Measurements from ENCODE around the gene SLC22A3.
A peak's percentile ranks its signal among the peaks of the same experiment; 100 is the strongest.

Gene SLC22A3

DNA sequence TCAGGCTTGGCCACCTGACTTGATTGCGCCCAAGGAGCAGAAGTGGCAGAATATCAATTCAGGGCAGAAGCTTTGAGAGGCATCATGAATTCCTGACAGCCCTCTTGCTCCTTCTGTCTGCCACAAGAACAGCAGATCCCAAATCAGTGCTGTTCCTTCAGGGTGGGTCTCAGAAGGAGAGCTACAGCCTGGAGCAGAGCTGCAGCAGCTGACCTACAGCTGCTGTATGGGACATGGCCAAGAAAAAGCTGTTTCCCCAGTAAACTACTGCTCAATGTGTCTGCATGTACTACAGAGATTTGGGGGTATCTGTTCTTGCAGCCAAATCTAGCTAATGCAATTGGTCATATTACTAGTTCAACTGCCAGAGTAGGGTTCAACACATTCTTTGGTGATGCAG is 69.0 kb downstream of the SLC22A3 start:
- DNase-seq (ENCODE audit: low spot score), result no peak
- Histone ChIP-seq H3K4me3 (ENCODE audit: severe bottlenecking) (no peak overlapping the region), H3K27me3 (ENCODE audit: insufficient read depth, poor library complexity, severe bottlenecking) (no peaks in the 10 kb centered on the region), H3K27ac (ENCODE audit: poor library complexity, severe bottlenecking) (no peak overlapping the region), H3K4me1 (ENCODE audit: insufficient read depth, poor library complexity, severe bottlenecking) (peaks cover 13% of the 10 kb centered on the region), H3K36me3 (ENCODE audit: low read depth) (no peaks in the 10 kb centered on the region), H3K9me3 (ENCODE audit: severe bottlenecking) (no peaks in the 10 kb centered on the region)
- no peak for ATAC-seq (ENCODE audit: low read depth)
- TF ChIP-seq, protein P1, sequence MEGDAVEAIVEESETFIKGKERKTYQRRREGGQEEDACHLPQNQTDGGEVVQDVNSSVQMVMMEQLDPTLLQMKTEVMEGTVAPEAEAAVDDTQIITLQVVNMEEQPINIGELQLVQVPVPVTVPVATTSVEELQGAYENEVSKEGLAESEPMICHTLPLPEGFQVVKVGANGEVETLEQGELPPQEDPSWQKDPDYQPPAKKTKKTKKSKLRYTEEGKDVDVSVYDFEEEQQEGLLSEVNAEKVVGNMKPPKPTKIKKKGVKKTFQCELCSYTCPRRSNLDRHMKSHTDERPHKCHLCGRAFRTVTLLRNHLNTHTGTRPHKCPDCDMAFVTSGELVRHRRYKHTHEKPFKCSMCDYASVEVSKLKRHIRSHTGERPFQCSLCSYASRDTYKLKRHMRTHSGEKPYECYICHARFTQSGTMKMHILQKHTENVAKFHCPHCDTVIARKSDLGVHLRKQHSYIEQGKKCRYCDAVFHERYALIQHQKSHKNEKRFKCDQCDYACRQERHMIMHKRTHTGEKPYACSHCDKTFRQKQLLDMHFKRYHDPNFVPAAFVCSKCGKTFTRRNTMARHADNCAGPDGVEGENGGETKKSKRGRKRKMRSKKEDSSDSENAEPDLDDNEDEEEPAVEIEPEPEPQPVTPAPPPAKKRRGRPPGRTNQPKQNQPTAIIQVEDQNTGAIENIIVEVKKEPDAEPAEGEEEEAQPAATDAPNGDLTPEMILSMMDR (IDR thresholded peaks at IDR 0.05; ENCODE audit: poor library complexity, severe bottlenecking), result no peak

DNA sequence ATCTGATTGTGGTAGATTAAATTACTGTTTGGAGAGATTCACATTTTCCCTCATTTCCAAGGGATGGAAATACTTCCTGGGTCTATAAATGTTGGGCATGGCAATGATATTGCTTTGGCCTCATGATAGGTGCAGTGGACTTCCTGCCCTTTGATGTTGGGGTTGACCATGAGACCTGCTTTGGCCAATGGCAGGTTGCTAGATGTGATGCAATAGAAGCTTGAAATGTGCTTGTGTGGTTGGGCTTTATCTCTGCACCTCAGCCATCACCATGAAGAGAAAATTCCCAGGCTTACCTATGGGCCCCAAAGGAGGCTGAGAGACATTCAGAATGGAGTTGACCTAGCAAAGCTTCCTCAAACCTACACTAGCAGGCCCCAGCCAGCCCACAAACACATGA is 69.4 kb downstream of the SLC22A3 start:
- DNase-seq (ENCODE audit: low spot score), result no peak
- H3K4me1 ChIP-seq (ENCODE audit: insufficient read depth, poor library complexity, severe bottlenecking), result peaks cover 13% of the 10 kb centered on the region
- no peak overlapping the region for H3K27ac ChIP-seq (ENCODE audit: poor library complexity, severe bottlenecking)
- H3K27me3 ChIP-seq (ENCODE audit: insufficient read depth, poor library complexity, severe bottlenecking), result no peaks in the 10 kb centered on the region
- TF ChIP-seq, protein P1 (IDR thresholded peaks at IDR 0.05; ENCODE audit: poor library complexity, severe bottlenecking), result no peak
- H3K36me3 ChIP-seq (ENCODE audit: low read depth), result no peaks in the 10 kb centered on the region
- no peak overlapping the region for H3K4me3 ChIP-seq (ENCODE audit: severe bottlenecking)
- no peaks in the 10 kb centered on the region for H3K9me3 ChIP-seq (ENCODE audit: severe bottlenecking)
- no peak for ATAC-seq (ENCODE audit: low read depth)

DNA sequence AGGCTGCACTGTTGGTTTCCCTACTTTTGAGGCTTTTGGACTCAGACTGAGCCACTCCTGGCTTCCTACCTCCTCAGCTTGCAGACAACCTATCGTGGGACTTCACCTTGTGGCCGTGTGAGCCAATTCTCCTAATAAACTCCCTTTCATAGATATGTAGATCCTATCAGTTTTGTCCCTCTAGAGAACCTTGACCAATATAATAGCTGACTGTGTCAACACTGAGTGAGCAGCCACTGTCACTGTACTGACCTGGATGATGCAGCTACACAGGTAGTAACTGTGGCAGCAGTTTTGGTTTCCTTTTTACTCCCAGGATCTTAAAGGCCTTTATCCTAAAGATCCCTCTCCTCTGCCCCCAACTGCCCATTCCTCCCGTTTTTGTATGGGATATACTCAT is 70.2 kb downstream of the SLC22A3 start:
- no peaks in the 10 kb centered on the region for H3K36me3 ChIP-seq (ENCODE audit: low read depth)
- no peaks in the 10 kb centered on the region for H3K9me3 ChIP-seq (ENCODE audit: severe bottlenecking)
- TF ChIP-seq, protein P1 (IDR thresholded peaks at IDR 0.05; ENCODE audit: poor library complexity, severe bottlenecking), result no peak
- no peak for ATAC-seq (ENCODE audit: low read depth)
- no peaks in the 10 kb centered on the region for H3K27me3 ChIP-seq (ENCODE audit: insufficient read depth, poor library complexity, severe bottlenecking)
- no peak overlapping the region for H3K4me3 ChIP-seq (ENCODE audit: severe bottlenecking)
- H3K27ac ChIP-seq (ENCODE audit: poor library complexity, severe bottlenecking), result no peak overlapping the region
- no peak for DNase-seq (ENCODE audit: low spot score)
- peaks cover 13% of the 10 kb centered on the region for H3K4me1 ChIP-seq (ENCODE audit: insufficient read depth, poor library complexity, severe bottlenecking)

DNA sequence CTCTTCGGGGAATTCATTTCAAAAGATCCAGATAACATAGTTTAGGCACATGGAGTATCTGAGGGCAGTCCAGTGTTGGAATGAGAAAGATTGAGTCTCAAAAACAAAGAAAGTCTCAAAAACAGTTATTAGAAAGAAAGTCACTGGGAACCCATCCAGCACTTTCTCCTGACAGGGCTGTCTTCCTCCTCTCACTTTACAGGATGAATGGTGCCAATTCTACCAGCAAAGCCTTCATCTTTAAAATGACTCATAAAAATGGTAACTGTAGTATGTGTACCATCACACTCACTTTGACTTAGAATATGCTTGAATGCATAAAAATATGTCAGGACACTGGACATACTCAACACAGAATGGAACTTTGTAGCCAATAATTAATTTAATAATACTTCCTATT is 71.3 kb downstream of the SLC22A3 start:
- Histone ChIP-seq H3K4me3 (ENCODE audit: severe bottlenecking) (no peak overlapping the region), H3K36me3 (ENCODE audit: low read depth) (no peaks in the 10 kb centered on the region), H3K4me1 (ENCODE audit: insufficient read depth, poor library complexity, severe bottlenecking) (peaks cover 23% of the 10 kb centered on the region), H3K27ac (ENCODE audit: poor library complexity, severe bottlenecking) (peak overlapping the region; percentile 71), H3K27me3 (ENCODE audit: insufficient read depth, poor library complexity, severe bottlenecking) (no peaks in the 10 kb centered on the region), H3K9me3 (ENCODE audit: severe bottlenecking) (no peaks in the 10 kb centered on the region)
- ATAC-seq (ENCODE audit: low read depth), result no peak
- no peak for DNase-seq (ENCODE audit: low spot score)
- TF ChIP-seq, protein P1 (IDR thresholded peaks at IDR 0.05; ENCODE audit: poor library complexity, severe bottlenecking), result no peak

DNA sequence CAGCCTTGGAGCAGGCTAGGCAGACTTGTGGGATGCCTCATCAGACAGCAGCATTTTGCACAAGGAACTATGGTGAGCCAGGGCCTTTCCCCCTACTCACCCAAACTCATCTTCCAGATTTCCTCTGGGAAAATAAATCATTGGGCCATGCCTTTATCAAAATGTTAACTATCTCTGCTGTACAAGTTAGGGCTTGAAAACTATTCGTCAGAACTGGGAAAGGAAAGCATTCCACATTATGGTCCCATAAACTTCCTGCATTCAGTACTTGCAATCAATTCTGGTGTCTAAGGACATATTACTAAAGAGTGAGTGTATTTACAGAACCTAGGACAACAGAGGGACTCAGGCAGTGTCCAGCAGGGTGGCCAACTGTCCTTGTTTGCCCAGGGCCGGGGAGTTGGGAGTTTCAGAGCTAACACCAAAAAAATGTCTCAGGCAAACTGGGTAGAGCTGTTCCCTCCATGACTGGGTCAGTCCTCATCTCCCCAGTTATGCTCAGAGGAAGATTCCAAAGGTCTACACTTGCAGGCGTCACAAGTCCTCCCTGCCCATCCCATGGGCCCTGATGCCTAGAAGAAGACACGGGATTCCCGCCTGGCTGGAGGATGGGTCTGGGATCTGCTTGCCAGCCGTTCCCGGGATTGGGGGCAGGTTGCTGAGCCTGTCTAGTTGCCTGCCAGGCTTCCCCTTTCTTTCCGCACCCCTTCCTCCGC is 72.2 kb downstream of the SLC22A3 start:
- H3K27ac ChIP-seq (ENCODE audit: poor library complexity, severe bottlenecking), result peak overlapping the region; percentile 71
- no peak overlapping the region for H3K4me3 ChIP-seq (ENCODE audit: severe bottlenecking)
- TF ChIP-seq, protein P1 (IDR thresholded peaks at IDR 0.05; ENCODE audit: poor library complexity, severe bottlenecking), result no peak
- H3K9me3 ChIP-seq (ENCODE audit: severe bottlenecking), result no peaks in the 10 kb centered on the region
- peaks cover 28% of the 10 kb centered on the region for H3K4me1 ChIP-seq (ENCODE audit: insufficient read depth, poor library complexity, severe bottlenecking)
- H3K27me3 ChIP-seq (ENCODE audit: insufficient read depth, poor library complexity, severe bottlenecking), result no peaks in the 10 kb centered on the region
- DNase-seq (ENCODE audit: low spot score) (no peak), ATAC-seq (ENCODE audit: low read depth) (peak; percentile 66)
- H3K36me3 ChIP-seq (ENCODE audit: low read depth), result no peaks in the 10 kb centered on the region
